T-helper 17 cell (primary cell): ENCODE data around the gene MTERF4. TPM values are rescaled to one million over a fixed set of nuclear protein-coding genes. Genes with fewer than 3 reads are reported as not detected.
A peak's percentile ranks its signal among the peaks of the same experiment; 100 is the strongest.

ENCODE experiments used
- ATAC-seq: fragments of 150-1000 bp; cut with Tn5 transposase; 2 replicates; pipeline ENCODE4 v1.10.0; 2021; ENCODE audit warnings: mild to moderate bottlenecking, moderate library complexity
- DNase-seq, 3 donors: peaks; one replicate each; pipeline versions ENCODE4 v3.0.0 to v3.0.0-alpha.2; 2020 to 2021
- H3K9me3 ChIP-seq: one replicate; pipeline ENCODE4 v1.7.0; 2013; ENCODE audit warnings: low read length, mild to moderate bottlenecking; ENCODE audit not compliant: control insufficient read depth, poor library complexity, severe bottlenecking
- H3K27ac Mint-ChIP-seq: one replicate; pipeline ENCODE4 v1.8.0; 2022; ENCODE audit warnings: mild to moderate bottlenecking, moderate library complexity, mixed read lengths
- H3K27me3 Mint-ChIP-seq: one replicate; pipeline ENCODE4 v1.8.0; 2022; ENCODE audit warnings: mixed read lengths
- H3K36me3 Mint-ChIP-seq: one replicate; pipeline ENCODE4 v1.8.0; 2022; ENCODE audit warnings: low read depth, mixed read lengths
- H3K4me1 Mint-ChIP-seq: one replicate; pipeline ENCODE4 v1.8.0; 2022; ENCODE audit warnings: mild to moderate bottlenecking, mixed read lengths
- H3K4me3 Mint-ChIP-seq: one replicate; pipeline ENCODE4 v1.8.0; 2022; ENCODE audit warnings: mild to moderate bottlenecking, moderate library complexity, mixed read lengths
- total RNA-seq, 4 donors: library from RNA in 2 of 4; stranded (reverse) in 2 of 4; gene quantifications; one replicate each; pipeline ENCODE4 v1.2.3 and lab custom pipeline; 2022 to 2026

Gene MTERF4
- total RNA-seq, 2 donors from 2014 or later = 66.7 to 82.9 TPM

DNA sequence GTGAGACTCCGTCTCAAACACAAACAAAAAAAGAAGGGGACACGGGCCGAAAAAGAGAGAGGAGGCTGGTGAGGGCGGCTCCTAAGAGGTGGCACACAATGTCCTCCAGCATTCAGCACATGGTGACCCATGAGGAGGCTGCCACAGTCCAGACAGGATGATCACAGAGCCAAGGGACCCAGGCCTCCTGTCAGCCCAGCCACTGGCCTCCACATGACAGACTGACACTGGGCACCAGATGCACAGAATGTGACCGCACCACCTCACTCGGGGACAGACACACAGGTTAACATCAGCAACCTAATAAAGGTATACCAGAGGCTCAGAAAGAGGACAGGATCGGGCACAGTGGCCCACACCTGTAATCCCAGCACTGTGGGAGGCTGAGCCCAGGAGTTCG lies 26.2 kb upstream of the MTERF4 start:
- no peaks in the 10 kb centered on the region for H3K27me3 Mint-ChIP-seq
- H3K4me3 Mint-ChIP-seq = peak overlapping the region; percentile 76
- no peak for ATAC-seq
- H3K36me3 Mint-ChIP-seq = no peaks in the 10 kb centered on the region
- no peaks in the 10 kb centered on the region for H3K9me3 ChIP-seq
- peaks cover 25% of the 10 kb centered on the region for H3K4me1 Mint-ChIP-seq
- DNase-seq = no peak
- H3K27ac Mint-ChIP-seq = peak overlapping the region; percentile 100

DNA sequence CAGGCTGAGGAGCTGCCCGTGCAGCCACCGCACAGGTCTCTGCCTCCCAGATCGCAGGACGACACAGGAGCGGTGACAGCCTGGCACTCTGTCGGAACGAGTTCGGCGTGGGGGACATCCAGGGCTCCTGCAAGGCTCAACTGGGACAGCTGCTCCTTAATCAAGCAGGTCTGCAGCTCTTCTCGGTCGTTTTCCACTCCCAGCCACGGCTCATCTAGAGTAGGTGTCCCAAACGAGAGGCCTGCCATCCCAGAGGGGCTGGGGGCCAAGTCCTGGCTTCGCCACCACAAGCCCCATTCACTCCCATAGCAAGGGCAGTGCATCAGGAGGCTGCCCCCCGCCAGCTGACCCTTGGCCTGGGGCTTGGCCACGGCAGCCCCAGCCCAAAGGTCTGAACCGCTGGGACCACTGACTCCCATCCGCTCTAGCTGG lies 24.7 kb upstream of the MTERF4 start:
- Mint-ChIP-seq H3K27me3 (no peaks in the 10 kb centered on the region), H3K4me3 (no peak overlapping the region), H3K27ac (peak overlapping the region; percentile 100), H3K4me1 (peaks cover 25% of the 10 kb centered on the region), H3K36me3 (no peaks in the 10 kb centered on the region)
- H3K9me3 ChIP-seq = no peaks in the 10 kb centered on the region
- ATAC-seq = no peak
- DNase-seq = no peak

DNA sequence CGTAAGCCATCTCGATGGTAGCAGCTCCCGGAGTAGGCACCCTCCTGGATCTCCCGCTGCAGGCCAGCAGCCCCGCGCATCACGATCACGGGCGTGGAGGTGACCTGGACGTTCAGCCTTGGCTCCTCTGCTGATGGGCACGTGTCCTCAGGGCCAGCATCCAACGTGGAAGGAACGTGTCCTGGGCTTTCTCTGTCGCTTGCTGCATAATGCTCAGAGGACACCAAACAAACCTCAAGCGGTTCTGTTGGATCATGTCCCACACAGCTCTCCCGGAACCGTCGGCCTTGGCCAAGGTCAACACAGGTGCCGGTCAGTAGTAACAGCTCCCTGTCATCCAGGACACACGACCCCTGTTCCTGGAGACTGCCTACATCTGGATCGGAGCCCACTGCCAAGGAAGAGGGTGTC lies 24.1 kb upstream of the MTERF4 start:
- Mint-ChIP-seq H3K27ac (peak overlapping the region; percentile 83), H3K36me3 (no peaks in the 10 kb centered on the region), H3K4me1 (peaks cover 25% of the 10 kb centered on the region), H3K27me3 (no peaks in the 10 kb centered on the region), H3K4me3 (no peak overlapping the region)
- H3K9me3 ChIP-seq = no peaks in the 10 kb centered on the region
- no peak for DNase-seq
- no peak for ATAC-seq

DNA sequence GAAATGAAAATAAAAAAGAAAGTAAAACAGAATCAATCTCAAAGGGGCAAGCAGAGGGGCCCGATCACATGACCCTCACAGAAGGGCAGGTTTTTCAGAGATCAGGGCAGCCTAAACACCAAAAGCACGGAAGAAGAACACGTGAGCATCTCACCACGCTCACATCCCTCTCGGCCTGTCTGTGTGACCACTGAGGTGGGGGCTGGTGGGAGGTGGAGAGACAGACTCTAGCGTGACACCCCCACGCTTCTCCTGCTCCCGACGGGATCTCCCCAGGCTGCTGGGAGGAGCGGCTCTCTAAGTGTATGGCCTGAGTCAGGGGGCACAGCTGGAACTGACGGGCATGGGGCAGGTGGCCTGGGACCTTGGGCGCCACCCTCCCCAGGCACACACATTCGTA lies 23.5 kb upstream of the MTERF4 start:
- H3K4me3 Mint-ChIP-seq = no peak overlapping the region
- ATAC-seq (no peak), DNase-seq (no peak)
- no peaks in the 10 kb centered on the region for H3K27me3 Mint-ChIP-seq
- peaks cover 27% of the 10 kb centered on the region for H3K4me1 Mint-ChIP-seq
- H3K36me3 Mint-ChIP-seq = peaks cover 4% of the 10 kb centered on the region
- H3K27ac Mint-ChIP-seq = peak overlapping the region; percentile 83
- H3K9me3 ChIP-seq = no peaks in the 10 kb centered on the region

DNA sequence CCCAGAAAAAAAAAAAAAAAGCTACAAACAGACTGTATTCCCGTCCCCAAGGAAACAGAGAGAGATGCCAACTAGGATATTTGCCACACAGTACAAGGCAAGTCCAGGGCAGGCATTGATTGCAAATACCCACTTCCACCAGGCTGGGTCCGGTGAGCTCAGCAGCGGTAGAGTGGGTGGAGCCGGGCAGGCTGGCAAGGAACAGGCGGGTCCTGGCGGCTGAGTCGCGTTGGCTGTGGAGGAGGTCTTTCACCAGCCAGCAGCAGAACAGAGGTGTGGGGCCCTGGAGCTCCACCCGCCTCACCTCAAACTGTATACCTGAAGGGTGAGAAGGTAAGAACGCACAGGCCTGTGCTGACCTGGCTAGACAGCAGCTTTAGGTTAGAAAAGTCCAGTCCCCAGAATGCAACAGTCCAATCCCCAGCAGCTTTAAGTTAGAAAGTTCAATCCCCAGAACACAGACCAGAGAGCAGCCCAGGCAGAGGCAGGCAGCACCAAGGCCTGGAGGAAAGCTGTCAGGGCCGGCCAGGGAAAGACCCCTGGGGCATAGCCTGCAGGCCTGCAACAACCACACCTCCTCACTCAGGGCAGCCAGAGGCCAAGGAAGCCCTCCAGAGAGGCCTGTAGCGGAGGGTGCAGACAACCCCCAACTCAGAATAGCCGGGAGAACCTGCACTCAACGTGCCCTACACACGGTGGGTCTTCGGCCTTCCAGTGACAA lies 21.9 kb upstream of the MTERF4 start:
- Mint-ChIP-seq H3K4me1 (peaks cover 26% of the 10 kb centered on the region), H3K27ac (peak overlapping the region; percentile 83), H3K27me3 (no peaks in the 10 kb centered on the region), H3K36me3 (peaks cover 7% of the 10 kb centered on the region), H3K4me3 (peak overlapping the region; percentile 76)
- ATAC-seq (peak; percentile 75), DNase-seq (peak; percentile 30 to 53 (median 37))
- no peaks in the 10 kb centered on the region for H3K9me3 ChIP-seq

DNA sequence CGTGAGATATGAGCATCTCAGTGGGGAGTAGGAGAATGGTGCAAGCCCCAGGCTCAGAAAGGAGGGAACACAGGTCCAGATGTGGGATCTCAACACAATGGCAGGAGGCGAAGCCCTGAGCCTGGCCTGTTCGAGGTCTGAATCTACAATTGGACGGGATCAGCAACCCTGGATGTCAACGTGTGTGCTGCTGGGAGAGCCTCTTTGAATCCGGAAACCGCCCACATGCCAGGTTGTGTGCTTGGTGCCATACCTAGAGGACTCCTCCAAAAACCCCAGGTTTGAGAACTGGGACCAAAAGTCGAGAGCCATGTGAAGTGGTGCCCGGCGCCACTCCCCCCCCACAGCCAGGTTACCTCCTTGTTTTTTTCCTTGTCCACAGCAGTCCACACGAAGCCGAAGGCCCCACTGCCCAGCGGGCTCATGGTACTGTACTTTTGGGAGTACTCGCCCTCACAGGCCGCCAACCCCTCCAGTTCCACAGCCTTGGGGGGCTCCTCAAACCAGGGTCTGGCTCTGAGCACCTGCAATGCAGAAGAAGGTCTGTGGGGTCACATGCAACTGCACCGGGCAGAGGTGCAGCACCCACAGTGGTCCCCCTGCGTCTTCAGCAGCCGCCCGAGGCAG lies 20.4 kb upstream of the MTERF4 start:
- DNase-seq (no peak), ATAC-seq (no peak)
- Mint-ChIP-seq H3K27me3 (no peaks in the 10 kb centered on the region), H3K4me3 (no peak overlapping the region), H3K4me1 (peaks cover 17% of the 10 kb centered on the region), H3K36me3 (peaks cover 7% of the 10 kb centered on the region), H3K27ac (peak overlapping the region; percentile 83)
- H3K9me3 ChIP-seq = no peaks in the 10 kb centered on the region

DNA sequence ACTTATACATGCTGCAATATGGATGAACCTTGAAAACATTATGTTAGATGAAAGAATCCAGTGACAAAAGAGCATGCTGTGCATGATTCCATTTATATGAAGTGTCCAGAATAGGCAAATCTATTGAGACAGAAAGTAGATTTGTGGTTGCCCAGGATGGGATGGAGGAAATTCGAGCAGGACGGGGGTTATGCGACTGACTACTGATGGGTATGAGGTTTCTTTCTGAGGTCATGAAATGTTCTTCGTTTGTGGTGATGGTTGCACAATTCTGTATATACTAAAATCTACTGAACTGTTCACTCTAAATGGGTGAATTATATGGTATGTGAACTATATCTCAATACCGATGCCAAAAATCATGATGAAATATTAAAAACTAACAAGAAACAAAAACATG lies 18.9 kb upstream of the MTERF4 start:
- H3K36me3 Mint-ChIP-seq = peaks cover 15% of the 10 kb centered on the region
- no peaks in the 10 kb centered on the region for H3K27me3 Mint-ChIP-seq
- peaks cover 13% of the 10 kb centered on the region for H3K4me1 Mint-ChIP-seq
- no peaks in the 10 kb centered on the region for H3K9me3 ChIP-seq
- no peak overlapping the region for H3K4me3 Mint-ChIP-seq
- no peak for DNase-seq
- ATAC-seq = no peak
- peak overlapping the region; percentile 37 for H3K27ac Mint-ChIP-seq

DNA sequence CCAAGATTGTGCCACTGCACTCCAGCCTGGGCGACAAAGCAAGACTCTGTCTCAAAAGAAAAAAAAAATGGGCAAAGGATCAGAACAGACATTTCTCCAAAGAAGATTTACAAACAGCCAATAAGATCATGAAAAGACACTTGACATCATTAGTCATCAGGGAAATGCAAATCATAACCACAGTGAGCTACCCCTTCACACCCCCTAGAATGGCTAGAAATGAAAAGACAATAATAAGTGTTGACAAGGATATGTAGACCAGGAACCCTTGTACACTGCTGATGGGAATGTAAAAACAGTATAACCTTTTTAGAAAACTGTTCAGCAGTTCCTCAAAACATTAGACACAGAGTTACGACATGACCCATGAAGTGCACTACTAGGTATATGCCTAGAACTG lies 18.4 kb upstream of the MTERF4 start:
- peaks cover 13% of the 10 kb centered on the region for H3K4me1 Mint-ChIP-seq
- no peaks in the 10 kb centered on the region for H3K27me3 Mint-ChIP-seq
- no peaks in the 10 kb centered on the region for H3K9me3 ChIP-seq
- peak overlapping the region; percentile 37 for H3K27ac Mint-ChIP-seq
- no peak for DNase-seq
- H3K4me3 Mint-ChIP-seq = no peak overlapping the region
- no peak for ATAC-seq
- H3K36me3 Mint-ChIP-seq = peaks cover 15% of the 10 kb centered on the region

DNA sequence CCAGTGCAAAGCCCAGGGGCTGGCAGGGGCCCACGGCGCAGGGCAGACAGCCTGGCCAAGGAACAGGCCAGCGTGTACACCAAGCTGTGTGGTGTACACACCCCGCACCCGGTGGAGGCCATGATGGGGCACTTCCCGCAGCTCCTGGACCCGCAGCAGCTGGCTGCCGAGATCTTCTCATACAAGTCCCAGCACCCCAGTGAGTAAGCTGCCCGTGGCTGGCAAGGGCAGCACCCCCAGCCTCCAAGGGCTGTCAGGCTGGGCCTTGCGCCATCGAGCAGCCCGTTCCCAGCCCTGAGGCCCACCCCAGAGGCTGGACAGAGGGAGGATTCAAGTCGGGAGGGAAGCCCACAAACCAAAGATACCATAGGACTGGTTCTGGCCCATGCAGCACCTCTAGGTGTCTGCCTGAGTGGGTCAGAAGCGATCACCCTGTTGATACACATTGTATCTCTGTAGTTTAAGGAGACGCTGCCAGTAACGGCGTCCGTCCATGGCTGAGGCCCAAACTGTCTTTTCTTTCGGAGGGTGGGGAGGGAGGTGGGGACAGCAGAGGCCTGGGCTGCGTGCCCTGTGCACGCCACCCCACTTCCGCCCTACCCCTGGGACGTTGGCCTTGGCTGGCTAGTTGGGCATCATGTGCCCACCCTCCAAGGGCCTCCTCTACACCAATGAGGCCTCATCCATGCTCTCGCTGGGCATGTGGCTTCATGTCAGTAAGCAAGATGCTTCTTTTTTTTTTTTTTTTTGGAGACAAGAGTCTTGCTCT lies 16.8 kb upstream of the MTERF4 start:
- no peak for DNase-seq
- peaks cover 10% of the 10 kb centered on the region for H3K4me1 Mint-ChIP-seq
- peaks cover 21% of the 10 kb centered on the region for H3K36me3 Mint-ChIP-seq
- H3K27me3 Mint-ChIP-seq = no peaks in the 10 kb centered on the region
- no peak overlapping the region for H3K27ac Mint-ChIP-seq
- H3K4me3 Mint-ChIP-seq = no peak overlapping the region
- no peak for ATAC-seq
- no peaks in the 10 kb centered on the region for H3K9me3 ChIP-seq

DNA sequence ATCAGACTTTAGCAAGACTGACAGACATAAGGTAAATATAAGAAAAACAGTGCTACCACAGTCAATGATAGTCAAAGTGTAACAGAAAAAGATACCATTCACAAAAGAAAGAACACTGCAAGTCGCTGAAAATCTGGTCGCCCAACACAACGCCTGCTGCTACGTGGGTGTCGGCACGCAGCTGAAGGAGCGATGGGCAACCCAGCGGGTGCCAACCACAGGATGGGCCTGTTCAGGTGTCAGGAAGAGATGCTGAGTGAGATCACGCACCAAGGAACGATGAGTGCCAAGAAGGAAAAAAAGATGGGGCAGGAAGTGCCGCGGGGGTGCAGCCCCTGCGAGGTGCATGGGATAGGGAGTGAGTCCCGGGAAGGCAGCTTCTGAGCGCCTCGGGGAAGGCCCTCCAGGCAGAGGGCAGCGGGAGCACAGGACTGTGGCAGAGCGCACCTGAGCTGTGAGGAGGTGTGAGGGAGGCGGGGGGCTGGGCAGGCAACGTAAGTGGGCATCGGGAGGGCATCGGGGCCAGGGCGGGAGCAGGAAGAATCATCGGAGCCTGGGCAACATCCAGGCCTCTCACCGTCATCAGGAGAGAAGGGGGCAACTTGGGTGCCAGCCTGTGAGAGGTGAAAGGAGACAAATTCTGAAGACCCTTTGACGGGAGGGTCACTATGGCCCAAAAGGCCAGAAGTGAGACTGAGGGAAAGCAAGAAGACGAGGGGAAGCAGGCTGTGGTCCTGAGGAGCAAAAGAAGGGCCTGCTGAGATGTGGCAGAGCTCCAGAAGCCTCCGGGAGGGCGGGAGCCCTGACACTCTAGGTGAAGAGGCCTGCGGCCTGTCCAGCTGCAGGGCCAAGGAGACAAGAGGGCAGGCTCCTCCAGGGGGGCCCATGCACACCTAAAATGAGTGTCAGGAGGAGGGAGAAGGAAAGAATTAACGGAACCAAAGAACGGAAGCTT lies 14.8 kb upstream of the MTERF4 start:
- H3K27me3 Mint-ChIP-seq = no peaks in the 10 kb centered on the region
- peaks cover 23% of the 10 kb centered on the region for H3K36me3 Mint-ChIP-seq
- DNase-seq (no peak), ATAC-seq (no peak)
- H3K9me3 ChIP-seq = no peaks in the 10 kb centered on the region
- peaks cover 11% of the 10 kb centered on the region for H3K4me1 Mint-ChIP-seq
- peak overlapping the region; percentile 79 for H3K27ac Mint-ChIP-seq
- H3K4me3 Mint-ChIP-seq = no peak overlapping the region

DNA sequence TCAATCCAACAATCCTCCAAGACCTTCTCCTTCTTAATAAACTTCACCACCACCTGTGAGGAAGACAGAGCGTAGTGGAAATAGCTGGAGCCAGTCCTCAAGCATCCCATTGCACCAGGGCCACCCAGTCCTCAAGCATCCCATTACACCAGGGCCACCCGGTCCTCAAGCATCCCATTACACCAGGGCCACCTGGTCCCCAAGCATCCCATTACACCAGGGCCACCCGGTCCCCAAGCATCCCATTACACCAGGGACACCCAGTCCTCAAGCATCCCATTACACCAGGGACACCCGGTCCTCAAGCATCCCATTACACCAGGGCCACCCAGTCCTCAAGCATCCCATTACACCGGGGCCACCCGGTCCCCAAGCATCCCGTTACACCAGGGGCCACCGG lies 13.3 kb upstream of the MTERF4 start:
- H3K9me3 ChIP-seq = no peaks in the 10 kb centered on the region
- ATAC-seq (no peak), DNase-seq (no peak)
- H3K27me3 Mint-ChIP-seq = no peaks in the 10 kb centered on the region
- H3K4me1 Mint-ChIP-seq = peaks cover 13% of the 10 kb centered on the region
- H3K36me3 Mint-ChIP-seq = peaks cover 18% of the 10 kb centered on the region
- H3K4me3 Mint-ChIP-seq = no peak overlapping the region
- H3K27ac Mint-ChIP-seq = peak overlapping the region; percentile 90

DNA sequence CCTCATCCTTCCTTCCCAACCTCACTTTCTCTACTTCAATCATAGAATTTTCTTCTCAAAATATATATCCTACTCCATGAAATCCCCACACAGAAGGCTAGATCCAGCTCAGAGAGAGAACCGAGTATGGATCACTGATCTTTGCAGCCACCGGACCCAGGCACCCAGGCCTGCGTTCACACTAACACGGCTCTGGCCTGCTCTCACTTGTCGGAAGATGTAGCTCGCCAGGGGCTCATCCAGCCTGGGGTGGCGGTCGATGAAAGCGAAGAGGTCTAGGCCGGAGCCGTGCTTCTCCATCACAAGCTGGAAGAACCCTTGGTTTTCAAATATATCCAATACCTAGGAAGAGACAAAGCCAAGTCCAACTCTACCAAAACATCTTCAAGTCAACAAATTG lies 12.7 kb upstream of the MTERF4 start:
- H3K9me3 ChIP-seq = no peaks in the 10 kb centered on the region
- Mint-ChIP-seq H3K27me3 (no peaks in the 10 kb centered on the region), H3K27ac (peak overlapping the region; percentile 90), H3K4me3 (no peak overlapping the region), H3K36me3 (peaks cover 19% of the 10 kb centered on the region), H3K4me1 (peaks cover 18% of the 10 kb centered on the region)
- no peak for ATAC-seq
- DNase-seq = no peak
